GM23338 (cell line): ENCODE results near the gene TCF12.

ENCODE experiments used
- CREB1 ChIP-seq: fragments of 250-450 bp; sonication (Bioruptor Pico); IDR thresholded peaks from 2 replicates; pipeline ENCODE4 v1.5.0; 2020; ENCODE audit warnings: low read depth, mild to moderate bottlenecking, moderate library complexity
- CTCF ChIP-seq, 2 experiments: fragments of 200-600 bp in 1 of 2; sonication (generic) in 1 of 2; conservative IDR thresholded peaks; 2 replicates each; pipeline versions ENCODE4 v1.5.1 to v1.6.1; 2016 to 2017; ENCODE audit warnings: antibody characterized with exemption in 2 of 2, low read depth in 2 of 2, mild to moderate bottlenecking in 2 of 2, moderate library complexity in 1 of 2
- ETS1 ChIP-seq: IDR thresholded peaks from 2 replicates; pipeline ENCODE4 v1.6.1; 2016; ENCODE audit warnings: antibody characterized with exemption
- EZH2 ChIP-seq: fragments of 200-600 bp; sonication (generic); IDR thresholded peaks from one replicate; pipeline ENCODE4 v1.8.0; 2017; ENCODE audit warnings: antibody characterized with exemption, mild to moderate bottlenecking, low read depth; ENCODE audit not compliant: unreplicated experiment
- EZH2phosphoT487 ChIP-seq: fragments of 200-600 bp; sonication (generic); IDR thresholded peaks from one replicate; pipeline ENCODE4 v1.8.1; 2018; ENCODE audit warnings: antibody characterized with exemption; ENCODE audit not compliant: unreplicated experiment
- JUNB ChIP-seq: IDR thresholded peaks from one replicate; pipeline ENCODE4 v1.6.1; 2016; ENCODE audit warnings: antibody characterized with exemption; ENCODE audit not compliant: unreplicated experiment
- POLR2AphosphoS5 ChIP-seq: IDR thresholded peaks from 2 replicates; pipeline ENCODE4 v1.6.1; 2016; ENCODE audit warnings: antibody characterized with exemption, low read depth
- REST ChIP-seq: IDR thresholded peaks from one replicate; pipeline ENCODE4 v1.6.1; 2018; ENCODE audit warnings: antibody characterized with exemption; ENCODE audit not compliant: unreplicated experiment
- ZNF114 ChIP-seq: fragments of 250-450 bp; sonication (Bioruptor Pico); IDR thresholded peaks from 2 replicates; pipeline ENCODE4 v1.5.0; 2020; ENCODE audit warnings: mild to moderate bottlenecking, moderate library complexity
- ZNF331 ChIP-seq: fragments of 250-450 bp; sonication (Bioruptor Pico); IDR thresholded peaks from 2 replicates; pipeline ENCODE4 v1.5.0; 2020; ENCODE audit warnings: low read depth, mild to moderate bottlenecking, moderate library complexity
- ZNF462 ChIP-seq: fragments of 250-450 bp; sonication (Bioruptor Pico); IDR thresholded peaks from 2 replicates; pipeline ENCODE4 v1.5.0; 2020; ENCODE audit warnings: mild to moderate bottlenecking, moderate library complexity

- TF ChIP-seq REST (no peak), EZH2phosphoT487 (no peak), POLR2AphosphoS5 (no peak), CTCF (conservative IDR thresholded peaks at IDR 0.05; ENCODE audit: low read depth in 2 of 2) (peak in 1 of 2 experiments; percentile 36; a peak in 2 of 4 replicates), EZH2 (no peak), ETS1 (no peak), JUNB (no peak), CREB1 (CRISPR knock-in tag) (no peak), ZNF462 (CRISPR knock-in tag) (no peak), ZNF331 (CRISPR knock-in tag) (no peak), ZNF114 (CRISPR knock-in tag) (no peak)
These were observed 192.6 kb downstream of the TCF12 start for GRCh38 chr15:57111002-57111401.
